SIG-M5 treated with dmso at 0.1 percent for 504 hours (cell line): ENCODE measurements around the gene PIK3R6.

Source experiments
- DNase-seq: peaks from one replicate; lab custom pipeline; 2025; ENCODE audit not compliant: unreplicated experiment; lab: John Stamatoyannopoulos, UW

Gene PIK3R6

DNA sequence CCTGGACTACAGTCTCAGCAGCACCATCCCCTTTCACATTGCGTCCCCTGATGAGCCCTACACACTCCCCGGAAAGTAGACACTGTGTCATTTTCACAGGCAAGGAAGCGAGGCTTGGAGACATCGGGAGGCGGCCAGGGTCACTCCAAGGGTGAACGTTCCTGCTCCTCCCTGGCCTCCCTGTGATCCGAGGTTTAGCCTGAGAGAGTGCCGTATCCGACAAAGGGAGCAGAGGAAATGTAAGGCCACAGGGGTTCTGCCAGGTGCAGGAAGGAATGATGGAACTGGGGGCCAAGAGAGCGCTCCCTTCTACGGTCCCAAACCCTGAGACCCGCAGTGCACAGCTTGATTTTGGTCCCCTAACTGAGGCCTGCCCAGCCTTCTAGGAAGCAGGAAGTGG, 8.0 kb upstream of the PIK3R6 start:
- DNase-seq: no peak

DNA sequence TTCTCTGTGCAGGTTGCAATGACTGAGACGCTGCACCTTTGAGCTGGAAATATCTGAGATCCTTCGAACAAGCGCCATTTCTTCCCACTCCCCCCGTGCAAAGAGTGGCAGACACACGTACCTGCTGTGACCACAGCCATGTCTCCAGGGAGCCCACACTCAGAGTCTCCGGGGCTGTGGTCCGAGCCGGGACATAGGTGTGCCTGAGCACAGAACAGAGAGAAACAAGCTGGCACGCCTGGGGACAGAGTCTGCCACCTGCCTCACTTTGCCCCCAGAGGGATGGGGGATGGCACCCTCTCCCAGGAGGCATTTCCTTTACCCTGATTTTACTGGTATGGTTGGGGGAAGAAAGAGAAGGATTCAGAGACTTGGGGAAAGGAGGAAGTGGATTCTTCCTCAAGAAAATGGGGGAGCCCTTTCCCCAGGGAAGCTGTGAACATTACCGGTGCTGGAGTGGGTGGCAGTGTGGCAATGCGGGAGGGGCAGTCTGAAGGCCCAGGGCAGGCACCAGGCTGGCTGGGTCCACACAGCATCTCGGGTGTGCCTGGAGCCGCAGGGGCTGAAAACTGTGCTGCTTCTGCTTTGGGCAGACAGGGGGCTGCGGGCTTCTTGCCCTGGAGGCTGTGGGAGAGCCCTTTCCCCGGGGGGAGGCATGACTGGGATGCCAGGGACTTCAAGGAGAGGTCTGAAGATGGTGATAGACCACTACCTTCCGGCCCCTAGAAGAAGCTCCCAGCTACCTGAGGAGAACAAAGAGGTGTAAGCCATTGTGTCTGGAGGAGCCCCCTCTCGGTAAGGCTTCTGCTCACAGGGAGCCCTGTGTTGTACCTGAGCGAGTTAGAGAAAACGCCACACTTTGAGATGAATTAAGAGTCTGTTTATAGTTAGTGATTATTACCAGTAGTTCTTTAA, 6.6 kb upstream of the PIK3R6 start:
- DNase-seq: no peak

DNA sequence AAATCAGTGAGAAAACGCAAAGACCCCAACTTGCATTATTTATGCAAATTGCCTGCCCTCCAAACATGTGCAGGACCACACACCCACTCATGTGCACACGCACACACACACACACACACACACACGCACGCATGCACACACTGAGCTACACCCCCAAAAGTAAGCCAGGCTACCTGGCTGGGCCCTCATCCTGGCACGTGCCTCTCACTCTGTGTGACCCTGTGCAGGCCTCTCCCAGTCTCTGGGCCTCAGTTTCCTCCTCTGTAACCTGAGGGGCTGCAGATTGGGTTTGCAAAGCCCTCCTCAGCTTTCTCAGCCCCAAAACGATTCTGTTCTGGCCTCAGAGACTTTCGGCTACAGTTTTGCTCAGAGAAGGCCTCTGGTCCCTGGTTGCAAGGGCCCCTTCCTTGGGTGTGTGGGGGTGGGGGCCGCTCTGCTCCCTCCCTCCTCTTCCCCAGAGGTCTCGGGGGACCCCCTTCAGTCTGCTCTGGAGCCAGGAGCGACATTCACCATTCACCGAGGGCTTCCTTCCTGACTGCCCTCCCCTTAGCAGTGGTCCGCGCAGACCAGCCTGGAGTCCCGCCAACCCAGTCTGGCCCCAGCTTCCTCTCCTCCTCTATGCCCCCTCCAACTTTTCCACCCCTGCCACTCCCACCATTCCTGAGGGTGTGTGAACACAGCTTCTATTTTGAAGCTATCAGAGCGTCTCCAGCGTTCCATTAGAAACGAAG, 5.4 kb upstream of the PIK3R6 start:
- DNase-seq: no peak

DNA sequence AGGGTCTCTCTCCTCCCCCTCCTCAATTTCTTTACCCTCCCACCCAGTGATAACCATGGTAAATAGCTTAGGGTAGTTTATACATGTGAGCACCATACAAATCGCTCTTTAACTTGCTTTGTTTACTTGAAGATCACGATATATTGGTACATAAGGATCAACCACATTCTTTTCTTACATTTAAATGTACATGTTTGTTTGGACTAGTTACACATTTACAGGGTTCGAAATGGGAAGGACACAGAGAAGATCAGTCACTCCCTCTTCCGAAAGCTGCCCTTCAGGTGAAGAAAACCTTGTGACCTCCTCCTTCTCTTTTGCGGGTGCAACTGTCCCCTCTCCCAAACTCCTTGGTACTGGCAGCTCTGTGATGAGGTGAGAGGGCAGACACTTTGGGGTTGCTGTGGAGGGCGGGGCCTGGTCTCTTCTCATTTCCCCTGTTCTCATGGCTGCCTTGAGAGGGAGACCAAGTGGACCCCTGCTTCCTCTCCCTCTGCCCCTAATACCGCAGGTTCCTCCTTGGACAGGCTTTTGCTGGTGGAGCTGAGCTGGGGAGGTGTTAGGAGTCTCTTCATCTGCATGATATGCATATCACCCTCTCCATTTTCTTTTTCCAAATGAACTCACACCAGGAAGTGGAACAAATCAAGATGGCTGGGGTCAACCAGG, 4.7 kb upstream of the PIK3R6 start:
- DNase-seq: peak; percentile 18

DNA sequence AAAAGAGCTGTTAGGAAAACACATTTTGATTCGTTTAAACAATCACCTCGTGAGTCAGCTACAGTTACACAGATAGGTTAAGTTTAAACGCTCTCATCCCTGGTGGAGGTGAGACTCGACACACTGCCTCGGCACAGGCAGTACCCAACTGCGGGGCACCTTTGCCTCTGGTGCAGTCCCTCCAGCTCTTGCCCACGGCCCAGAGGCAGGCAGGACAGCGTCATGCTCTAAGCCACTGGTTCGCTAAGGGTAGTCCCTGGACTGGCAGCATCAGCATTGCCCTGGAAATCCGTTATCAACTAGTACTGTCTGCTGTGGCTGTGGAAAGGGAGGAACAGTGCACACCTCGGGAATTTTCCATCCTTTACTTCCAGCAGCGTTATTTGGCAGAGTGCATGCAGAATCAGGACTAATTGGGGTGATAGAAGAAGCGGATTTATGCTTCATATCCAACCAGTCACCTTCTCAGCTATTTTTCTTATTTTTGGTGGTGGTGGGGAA, 3.7 kb upstream of the PIK3R6 start:
- DNase-seq: no peak

DNA sequence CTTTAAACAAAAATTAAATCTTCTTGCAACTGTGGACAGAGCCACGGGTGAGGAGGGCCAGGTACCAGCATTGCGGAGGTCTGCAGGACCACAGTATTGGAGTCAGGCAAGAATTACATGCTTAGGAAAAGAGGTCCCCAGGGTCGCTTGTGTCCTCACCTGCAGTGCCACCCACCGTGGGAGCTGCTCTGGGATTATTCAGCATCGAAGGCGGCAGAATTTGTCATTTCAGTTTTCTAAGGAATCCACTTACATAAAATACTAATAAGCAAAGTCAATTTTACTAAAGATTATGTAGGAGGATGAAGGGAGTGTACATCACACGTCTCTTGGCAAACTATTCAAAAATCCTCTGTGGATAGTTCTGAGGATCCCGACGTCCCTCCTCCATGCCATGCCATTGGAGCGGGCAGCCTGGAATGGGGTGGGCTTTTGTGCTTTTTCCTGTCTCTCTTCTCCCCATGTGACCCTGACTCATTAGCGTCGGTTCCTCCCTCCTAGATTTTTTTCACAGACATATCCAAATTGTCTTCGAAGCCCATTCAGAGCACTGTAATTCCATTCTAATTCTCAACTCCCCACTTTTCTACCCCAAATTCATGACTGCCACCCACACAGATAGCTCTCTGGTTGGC, 3.0 kb upstream of the PIK3R6 start:
- no peak for DNase-seq

DNA sequence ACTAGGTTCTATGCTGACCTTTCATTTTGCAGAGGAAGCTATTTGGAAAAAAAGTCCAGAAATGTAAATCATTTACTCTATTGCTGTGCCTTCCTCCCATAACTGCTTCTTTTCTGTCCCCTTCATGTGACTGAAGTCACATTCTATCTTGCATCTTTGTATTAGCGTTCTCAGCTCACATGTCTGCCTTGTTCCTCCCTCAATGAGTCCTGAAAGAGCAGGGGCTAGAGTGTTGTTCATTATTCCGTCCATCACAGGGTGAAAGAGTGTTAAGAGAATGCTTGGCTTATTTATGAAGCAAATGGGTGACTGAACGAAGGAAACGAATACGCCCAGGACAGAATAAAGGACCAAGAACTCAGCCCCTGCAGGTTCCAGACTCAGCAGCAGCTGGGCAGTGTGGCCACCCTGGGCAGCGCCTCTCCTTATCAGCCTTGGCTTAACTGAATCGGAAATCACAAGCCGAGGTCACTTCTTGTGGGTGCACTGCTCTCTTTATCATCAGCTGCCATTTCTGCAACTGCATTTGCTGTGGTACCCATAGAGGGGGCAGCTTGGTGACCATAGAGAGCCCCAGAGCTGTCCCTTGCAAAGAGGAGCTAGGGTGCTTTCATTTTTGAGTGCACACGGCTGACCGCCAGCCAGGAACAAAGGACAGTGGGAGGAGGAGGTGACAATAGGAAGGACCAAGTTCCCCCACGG, 1.8 kb upstream of the PIK3R6 start:
- no peak for DNase-seq

DNA sequence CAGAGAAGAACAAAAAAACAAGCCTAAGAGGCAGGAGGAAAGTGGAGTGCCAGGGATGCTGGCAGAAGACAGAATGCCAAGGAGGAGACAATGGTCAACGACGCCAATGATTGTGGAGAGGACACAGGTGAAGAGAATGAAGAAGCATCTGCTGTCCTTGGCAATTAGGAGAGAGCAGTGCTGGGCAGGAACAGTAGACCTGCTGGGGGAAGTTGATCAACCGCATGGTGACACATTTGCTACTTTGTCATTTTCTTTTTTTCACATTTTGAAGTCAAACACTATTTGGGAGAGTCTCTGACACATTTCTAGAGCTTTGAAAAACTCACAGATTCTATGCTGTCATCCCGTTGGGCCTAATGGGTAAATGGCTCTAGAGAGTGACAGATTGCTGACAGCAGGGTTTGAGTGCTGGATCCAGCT, 1.1 kb upstream of the PIK3R6 start:
- DNase-seq: no peak

DNA sequence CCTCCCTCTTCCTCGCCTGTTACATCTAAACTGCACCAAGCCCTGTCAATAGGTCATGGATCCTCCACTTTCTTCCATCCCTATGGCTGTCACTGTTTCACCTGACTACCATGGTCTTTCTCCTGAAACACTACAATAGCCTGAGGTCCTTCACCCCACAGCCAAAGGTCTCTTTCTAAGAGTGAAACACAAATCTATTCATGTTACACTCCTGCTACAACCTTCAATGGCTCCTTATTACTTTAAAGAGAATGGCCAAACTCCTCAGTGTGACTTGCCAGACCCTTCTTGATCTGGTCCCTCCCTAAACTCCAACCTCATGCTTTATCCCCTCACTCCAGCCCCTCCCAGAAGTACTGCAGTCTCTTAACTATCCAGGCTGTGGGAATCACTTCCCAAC, 618 bp upstream of the PIK3R6 start:
- no peak for DNase-seq

DNA sequence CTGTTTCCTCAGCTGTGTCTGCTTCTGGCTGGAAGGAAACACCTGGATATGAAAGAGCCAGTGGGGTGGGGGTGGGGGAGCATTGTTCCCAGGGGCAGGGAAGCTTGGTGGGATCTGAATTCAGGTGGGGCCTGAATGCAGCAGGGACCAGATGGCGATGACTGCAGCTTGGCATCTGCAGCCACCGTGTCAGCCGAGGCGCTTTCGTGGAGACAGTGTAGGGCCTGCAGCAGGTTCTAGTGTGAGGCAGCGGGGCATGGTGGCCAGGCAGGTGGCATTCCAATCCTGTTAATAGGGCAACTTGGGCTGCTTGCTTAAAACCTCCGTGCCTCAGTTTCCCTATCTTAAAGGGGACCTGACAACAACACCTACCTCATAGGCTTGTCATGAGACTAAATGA, 1.7 kb downstream of the PIK3R6 start:
- DNase-seq: no peak

DNA sequence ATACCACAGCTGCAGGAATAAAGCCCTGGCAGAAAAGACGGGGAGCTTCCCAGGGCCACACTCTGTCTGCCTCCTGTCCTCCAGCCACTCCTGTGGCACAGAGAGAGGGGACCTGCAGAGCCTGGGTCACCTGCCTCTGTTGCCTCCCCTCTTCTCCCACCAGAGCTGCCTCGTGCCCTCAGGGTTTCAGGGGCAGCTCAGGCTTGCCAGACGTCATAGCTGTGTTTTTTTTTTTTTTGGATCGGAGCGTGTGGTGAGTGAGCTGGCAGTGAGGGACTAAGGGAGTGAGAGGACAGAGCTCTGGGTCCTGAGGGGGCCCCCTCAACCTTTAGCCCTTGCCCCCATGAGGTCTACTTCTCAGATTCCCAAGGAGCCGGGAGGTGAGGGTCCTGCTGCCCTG, 2.1 kb downstream of the PIK3R6 start:
- DNase-seq: no peak

DNA sequence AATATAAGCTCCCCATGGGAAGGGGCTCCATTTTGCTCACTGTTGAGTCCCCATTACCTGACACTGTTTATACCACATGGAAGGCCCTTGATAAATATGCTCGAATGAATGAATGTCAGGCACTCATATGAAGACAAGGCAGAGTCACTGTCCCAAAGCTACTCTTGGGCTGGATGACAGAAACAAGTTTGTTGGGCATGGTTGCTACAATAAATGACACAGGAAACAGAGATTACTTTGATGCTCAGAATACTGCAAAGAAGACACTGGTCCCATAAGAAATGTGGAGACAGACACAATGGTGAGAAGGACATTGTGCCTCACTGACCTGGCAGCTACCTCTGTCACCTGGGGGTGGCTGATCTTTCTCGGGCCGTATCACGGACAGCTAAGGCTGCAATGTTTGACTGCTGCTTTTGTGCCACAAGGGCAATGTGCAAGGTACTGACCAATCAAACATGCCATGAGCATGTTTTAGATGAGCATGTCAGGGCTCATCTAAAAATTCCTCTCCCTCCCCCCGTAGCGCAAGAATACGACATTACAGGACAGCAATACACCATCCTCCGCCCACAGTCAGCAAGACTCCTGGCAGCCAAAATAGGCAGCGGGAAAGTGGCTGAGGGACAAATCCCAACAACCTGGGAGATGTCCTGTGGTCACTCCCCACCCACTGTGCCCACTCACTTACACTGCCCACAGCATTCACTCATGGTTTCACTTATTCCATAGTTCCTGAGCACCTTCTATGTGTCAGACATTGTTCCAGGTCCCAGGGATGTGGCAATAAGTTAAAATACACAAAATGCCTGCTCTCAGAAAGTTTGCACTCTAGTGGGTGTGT, 5.0 kb downstream of the PIK3R6 start:
- no peak for DNase-seq

DNA sequence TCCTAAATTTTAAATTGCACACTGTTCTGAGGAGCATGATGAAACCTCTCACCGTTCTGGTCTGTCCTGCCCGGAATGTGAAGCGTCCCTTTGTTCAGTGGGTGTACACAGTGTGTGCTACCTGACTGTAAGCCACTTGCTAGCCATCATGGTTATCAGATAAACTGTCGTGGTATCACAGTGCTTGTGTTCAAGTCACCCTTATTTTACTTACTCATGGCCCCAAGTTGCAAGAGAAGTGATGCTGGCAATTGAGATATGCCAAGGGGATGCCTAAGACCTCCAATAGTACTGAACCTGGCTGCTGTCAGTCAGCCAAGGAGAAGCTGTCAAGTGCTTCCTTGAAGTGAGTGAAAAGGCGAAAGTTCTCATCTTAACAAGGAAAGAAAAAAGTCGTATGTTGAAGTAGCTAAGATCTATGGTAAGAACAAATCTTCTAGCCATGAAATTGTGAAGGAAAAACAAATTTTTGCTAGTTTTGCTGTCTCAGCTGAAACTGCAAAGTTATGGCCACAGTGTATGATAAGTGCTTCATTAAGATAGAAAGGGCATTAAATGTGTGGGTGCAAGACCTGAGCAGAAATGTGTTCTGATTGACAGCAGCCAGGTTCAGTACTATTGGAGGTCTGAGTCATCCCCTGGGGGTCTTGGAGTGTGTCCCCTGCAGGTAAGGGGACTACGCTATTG, 5.8 kb downstream of the PIK3R6 start:
- DNase-seq: no peak

DNA sequence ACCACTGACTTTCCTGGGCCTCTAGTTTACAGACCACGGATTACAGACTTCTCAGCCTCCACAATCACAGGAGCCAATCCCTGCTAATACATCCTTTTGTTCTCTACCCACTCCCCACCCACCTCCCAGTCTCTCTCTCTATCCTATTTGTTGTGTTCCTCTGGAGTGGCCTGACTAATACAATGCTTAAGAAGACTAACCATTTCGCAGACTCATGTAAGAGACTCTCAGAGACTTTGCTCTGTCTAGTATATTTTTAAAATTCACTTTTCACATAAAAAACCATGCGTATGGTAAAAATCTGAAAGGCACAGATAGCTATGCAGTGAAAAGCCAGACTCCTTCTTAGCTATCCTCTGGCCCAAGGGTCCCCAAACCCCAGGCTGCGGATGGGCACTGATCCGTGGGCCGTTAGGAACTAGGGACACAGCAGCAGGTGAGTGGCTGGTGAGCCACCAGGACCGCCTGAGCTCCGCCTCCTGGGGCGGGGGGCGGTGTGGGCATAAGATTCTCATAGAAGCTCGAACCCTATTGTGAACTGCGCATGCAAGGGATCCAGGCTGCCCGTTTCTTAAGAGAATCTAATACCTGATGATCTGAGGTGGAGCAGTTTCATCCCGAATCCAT, 7.6 kb downstream of the PIK3R6 start:
- no peak for DNase-seq

DNA sequence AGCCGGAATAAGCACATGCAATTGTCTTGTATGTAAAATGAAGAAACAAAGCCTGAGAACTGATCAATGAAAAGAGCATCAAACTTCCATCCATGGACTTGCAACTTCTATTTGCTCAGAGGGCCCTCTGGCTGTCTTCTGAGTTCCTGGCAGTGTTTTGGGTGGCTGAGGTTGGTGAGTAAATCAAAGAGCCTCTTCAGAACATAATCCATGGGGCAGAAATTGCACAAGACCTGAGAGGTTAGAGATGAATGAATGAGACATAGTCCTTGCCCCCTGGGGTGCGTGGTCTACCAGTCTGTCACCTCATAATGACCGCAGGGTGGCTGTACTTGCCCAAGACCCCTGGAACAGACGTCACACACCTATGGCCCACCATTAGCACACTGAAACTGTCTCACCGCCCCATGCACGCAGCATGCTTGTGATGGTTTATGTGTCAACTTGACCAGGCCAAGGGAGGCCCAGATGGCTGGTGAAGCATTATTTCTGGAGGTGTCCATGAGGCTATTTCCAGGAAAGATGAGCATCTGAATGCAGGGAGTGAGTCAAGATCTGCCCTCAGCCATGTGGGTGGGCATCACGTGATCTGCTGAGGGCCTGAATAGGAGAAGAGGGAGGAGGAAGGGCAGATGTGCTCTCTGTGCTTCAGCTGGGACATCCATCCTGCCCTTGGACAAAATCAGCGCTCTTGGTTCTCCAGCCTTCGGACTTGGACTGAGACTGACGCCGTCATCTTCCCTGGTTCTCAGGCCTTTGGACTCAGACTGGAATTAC, 8.3 kb downstream of the PIK3R6 start:
- peak; percentile 75 for DNase-seq

DNA sequence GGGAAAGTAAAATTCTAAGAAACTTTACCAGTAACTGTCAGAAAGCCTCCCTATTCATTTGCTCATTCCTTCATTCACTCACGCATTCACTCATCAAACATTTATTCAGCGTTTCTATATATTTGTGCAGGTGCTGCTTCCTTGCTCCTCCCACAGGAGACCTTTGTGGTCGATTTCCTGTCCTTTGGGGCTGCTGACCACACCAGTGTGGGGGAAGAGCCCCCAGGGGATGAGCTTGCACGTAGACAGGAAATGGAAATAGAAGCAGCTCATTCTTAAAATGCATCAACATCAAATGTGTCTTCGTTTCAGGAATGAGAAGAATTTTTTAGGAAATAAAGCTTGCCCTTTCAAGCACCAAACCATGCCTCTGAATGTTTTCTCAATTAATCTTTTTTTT, 9.6 kb downstream of the PIK3R6 start:
- no peak for DNase-seq

DNA sequence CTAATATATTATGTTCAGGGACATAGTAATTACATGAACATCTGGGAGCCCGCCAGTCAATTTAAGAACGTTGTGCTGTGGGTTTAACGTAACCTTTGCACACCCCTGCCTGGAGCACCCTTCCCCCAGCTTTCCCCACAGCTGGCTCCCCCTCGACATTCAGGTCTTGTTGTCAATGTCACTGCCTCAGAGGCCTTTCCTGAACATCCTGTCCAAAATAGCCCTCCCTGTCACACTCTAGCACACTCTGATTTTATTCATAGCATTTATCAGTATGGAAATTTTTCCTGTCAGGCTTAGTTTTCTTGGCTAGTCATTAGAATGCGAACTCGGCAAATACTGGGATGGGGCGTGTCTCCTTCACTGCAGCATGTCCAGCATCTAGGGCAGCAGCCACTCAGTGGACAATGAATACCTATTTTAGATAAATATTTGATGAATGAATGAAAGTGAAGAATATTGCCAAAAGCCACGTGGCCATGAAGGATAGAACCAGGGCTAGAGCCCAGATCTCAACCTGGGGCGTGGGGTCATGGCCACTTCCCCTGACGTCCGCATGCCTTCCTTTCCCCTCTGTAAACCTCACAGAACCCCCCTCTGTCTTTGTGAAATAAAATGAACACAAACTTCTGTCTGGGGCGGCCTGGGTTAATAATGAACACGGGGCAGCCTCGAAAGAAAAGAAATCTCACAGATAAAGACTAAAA, 10.5 kb downstream of the PIK3R6 start:
- DNase-seq: no peak
